Ascending aorta (tissue), 2 donors: ENCODE results near the gene UCP1. TPM values are rescaled to one million over a fixed set of nuclear protein-coding genes. Genes with fewer than 3 reads are reported as not detected.

Experiments used
- DNase-seq, 2 donors: peaks; one replicate each; pipeline ENCODE4 v3.0.0-alpha.2; 2019; ENCODE audit warnings: low spot score in 2 of 2
- H3K27ac ChIP-seq, 2 donors: fragments of 200-600 bp; sonication (generic); one replicate each; pipeline ENCODE4 v1.5.1; 2016 to 2017; ENCODE audit warnings: mild to moderate bottlenecking in 1 of 2
- H3K27me3 ChIP-seq: fragments of 200-600 bp; sonication (generic); one replicate; pipeline ENCODE4 v1.5.1; 2017
- H3K36me3 ChIP-seq, 2 donors: fragments of 200-600 bp; sonication (generic); one replicate each; pipeline ENCODE4 v1.5.1; 2016
- H3K4me1 ChIP-seq, 2 donors: fragments of 200-600 bp; sonication (generic); one replicate each; pipeline ENCODE4 v1.5.1; 2016 to 2017; ENCODE audit warnings: mild to moderate bottlenecking in 1 of 2
- H3K4me3 ChIP-seq, 2 donors: fragments of 200-600 bp; sonication (generic); one replicate each; pipeline ENCODE4 v1.5.1; 2016 to 2017; ENCODE audit warnings: mild to moderate bottlenecking in 1 of 2
- H3K9me3 ChIP-seq, 2 donors: fragments of 200-600 bp; sonication (generic); one replicate each; pipeline ENCODE4 v1.5.1; 2016
- intact Hi-C: fragments of 100-400 bp; cut with DNase I; formaldehyde crosslinking; loops from one replicate; pipeline ENCODE4 v1.15.1; 2023
- total RNA-seq: library from RNA; depleted of rRNA; stranded (reverse); fragments of >200 nt; gene quantifications from one replicate; pipeline ENCODE4 v1.1.0, GENCODE V29; 2016
- TF ChIP-seq, protein P1 (sequence below), 3 experiments: fragments of 200-600 bp in 2 of 3; fragments of 450-650 bp in 1 of 3; sonication (generic) in 2 of 3; IDR thresholded peaks; one replicate each; pipeline ENCODE4 v1.5.1; 2016 to 2019; ENCODE audit warnings: antibody characterized with exemption in 3 of 3, mild to moderate bottlenecking in 1 of 3, moderate library complexity in 1 of 3

The UCP1 gene
- total RNA-seq, 1 donor from 2014 or later = not detected

DNA sequence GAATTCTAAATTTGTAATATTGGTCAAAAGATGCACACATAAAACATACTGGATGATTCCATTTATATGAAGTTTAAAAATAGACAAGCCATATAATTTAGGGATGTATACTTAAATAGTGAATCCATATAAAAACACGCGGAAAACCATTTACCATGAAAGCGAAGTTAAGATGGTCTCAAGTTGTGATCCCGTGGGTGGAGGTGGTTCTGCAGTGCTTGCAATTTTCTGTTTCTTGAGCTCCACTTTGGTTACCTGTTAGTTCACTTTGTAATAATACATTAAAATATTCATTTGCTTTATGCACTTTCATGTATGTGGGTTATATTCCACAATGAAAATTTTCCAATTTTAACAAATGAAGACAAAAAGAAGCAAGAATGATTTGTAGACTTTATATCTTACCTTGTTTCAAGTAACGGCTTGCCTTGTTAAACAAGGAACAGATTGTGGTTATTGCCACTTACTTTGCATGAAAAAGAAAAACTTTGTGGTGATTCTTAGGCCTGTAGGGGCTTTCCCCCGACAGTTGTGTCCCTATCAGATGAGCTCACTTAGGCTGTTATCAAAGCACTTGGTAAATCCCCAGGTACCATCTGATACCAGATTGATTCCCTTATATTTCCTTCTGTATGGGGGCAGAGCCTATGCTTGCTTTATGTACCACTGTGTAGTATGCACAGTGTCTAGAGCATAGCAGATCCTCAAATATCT is 12.2 kb downstream of the UCP1 start:
- intact Hi-C loops = no loop called here
- Histone ChIP-seq H3K9me3 (no peaks in the 10 kb centered on the region), H3K36me3 (no peaks in the 10 kb centered on the region), H3K4me1 (no peaks in the 10 kb centered on the region), H3K27ac (no peak overlapping the region), H3K4me3 (no peak overlapping the region), H3K27me3 (no peaks in the 10 kb centered on the region)
- DNase-seq = no peak
- TF ChIP-seq, protein P1, sequence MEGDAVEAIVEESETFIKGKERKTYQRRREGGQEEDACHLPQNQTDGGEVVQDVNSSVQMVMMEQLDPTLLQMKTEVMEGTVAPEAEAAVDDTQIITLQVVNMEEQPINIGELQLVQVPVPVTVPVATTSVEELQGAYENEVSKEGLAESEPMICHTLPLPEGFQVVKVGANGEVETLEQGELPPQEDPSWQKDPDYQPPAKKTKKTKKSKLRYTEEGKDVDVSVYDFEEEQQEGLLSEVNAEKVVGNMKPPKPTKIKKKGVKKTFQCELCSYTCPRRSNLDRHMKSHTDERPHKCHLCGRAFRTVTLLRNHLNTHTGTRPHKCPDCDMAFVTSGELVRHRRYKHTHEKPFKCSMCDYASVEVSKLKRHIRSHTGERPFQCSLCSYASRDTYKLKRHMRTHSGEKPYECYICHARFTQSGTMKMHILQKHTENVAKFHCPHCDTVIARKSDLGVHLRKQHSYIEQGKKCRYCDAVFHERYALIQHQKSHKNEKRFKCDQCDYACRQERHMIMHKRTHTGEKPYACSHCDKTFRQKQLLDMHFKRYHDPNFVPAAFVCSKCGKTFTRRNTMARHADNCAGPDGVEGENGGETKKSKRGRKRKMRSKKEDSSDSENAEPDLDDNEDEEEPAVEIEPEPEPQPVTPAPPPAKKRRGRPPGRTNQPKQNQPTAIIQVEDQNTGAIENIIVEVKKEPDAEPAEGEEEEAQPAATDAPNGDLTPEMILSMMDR (IDR thresholded peaks at IDR 0.05) = no peak

DNA sequence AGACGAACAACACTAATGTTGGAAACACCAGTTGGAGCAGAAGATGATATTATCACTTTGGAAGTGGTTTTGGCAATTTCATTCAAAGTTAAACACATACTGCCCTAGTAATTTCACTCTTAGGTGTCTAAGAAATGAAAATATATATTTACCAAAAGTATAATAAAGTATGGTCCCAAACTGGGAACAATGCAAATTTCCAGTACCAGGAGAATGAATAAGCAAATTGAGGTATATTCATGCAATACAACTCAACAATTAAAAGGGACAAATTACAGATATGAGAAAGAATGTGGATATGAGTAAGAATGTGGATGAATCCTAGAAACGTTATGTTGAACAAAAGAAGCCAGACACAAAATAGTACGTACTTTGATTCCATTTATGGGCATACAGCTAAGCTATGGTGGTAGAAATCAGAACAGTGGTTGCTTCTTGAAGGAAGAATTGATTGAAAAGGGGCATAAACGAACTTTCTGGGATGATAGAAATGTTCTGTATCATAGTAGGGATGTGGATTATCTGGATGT is 34.7 kb downstream of the UCP1 start:
- TF ChIP-seq, protein P1 (IDR thresholded peaks at IDR 0.05) = no peak
- Histone ChIP-seq H3K4me3 (no peak overlapping the region), H3K4me1 (no peaks in the 10 kb centered on the region), H3K27ac (no peak overlapping the region), H3K36me3 (peaks cover 15 to 17% of the 10 kb centered on the region in 2 donors), H3K9me3 (no peaks in the 10 kb centered on the region), H3K27me3 (no peaks in the 10 kb centered on the region)
- intact Hi-C loops = no loop called here
- DNase-seq = no peak

GRCh38 chr4:140529434-140529833 is 39.3 kb downstream of the UCP1 start:
- H3K4me3 ChIP-seq = no peak overlapping the region
- TF ChIP-seq, protein P1 (IDR thresholded peaks at IDR 0.05) = no peak
- no peaks in the 10 kb centered on the region for H3K4me1 ChIP-seq
- no peaks in the 10 kb centered on the region for H3K9me3 ChIP-seq
- peaks cover 0 to 10% of the 10 kb centered on the region in 2 donors for H3K36me3 ChIP-seq
- intact Hi-C loops = loop anchor here (10.0 kb wide), 4 partner anchors 465 to 1355 kb away; partner anchors contain the start of genes ELF2 and RAB33B
- H3K27ac ChIP-seq = no peak overlapping the region
- no peak for DNase-seq
- no peaks in the 10 kb centered on the region for H3K27me3 ChIP-seq

DNA sequence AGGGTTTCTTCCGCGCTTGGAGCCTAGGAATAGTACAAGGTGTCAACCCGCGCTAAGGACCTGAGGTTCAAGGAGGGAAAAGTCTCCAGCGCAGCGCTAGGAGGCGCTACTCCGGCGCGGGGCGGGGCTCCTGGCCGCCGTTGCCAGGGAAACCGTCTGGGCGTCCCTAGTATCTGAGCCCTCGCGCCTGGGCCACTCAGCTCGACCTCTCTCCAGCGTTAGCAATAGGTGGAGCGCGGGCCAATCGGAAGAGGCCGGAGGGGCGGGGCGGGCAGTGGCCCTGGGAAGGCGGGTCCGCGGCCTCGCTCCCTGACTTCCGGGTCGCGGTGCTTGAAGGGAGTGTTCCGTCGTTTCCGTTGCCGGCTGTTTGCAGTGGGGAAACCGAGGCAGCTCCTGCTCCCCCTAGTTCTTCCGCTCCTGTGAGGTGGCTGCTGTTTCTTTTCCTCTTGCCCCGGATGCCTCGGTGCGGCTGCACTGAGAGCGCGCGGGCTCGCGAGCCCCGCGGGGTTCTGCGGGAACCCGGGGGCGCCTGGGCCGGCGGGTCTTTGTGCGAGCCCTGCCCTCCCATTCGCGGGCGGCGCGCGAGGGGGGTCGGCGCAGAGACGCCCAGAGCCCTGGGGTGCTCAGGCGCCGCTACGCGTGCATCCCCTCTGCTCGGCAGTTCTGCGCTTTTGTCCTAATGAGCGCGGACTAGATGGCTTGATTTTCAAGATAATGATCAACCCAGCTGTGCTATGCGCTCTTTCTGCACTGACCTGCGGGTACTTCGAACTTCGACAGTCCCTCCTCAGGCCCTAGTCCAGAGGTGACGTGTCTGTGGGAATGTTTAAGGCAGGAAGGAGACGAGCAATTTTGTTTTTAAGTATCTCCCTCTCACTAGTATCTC is 44.7 kb downstream of the UCP1 start, which contains the start of gene ELMOD2:
Gene ELMOD2 (plus strand): TSS at position 312 of the 886 bp plus-strand sequence. CDS start 1,261 bp downstream, outside the sequence.
- Histone ChIP-seq H3K36me3 (peaks cover 0 to 10% of the 10 kb centered on the region in 2 donors), H3K27ac (peak within 1 kb of the TSS; percentile 66 to 92), H3K4me1 (peaks cover 0 to 4% of the 10 kb centered on the region in 2 donors), H3K9me3 (no peaks in the 10 kb centered on the region), H3K4me3 (peak within 1 kb of the TSS; percentile 87 to 97), H3K27me3 (no peaks in the 10 kb centered on the region)
- TF ChIP-seq, protein P1 (IDR thresholded peaks at IDR 0.05) = peak; percentile 88 to 97 (median 96)
- peak; percentile 95 to 99 for DNase-seq
- intact Hi-C loops = loop anchor here (1.0 to 10.0 kb wide), 9 partner anchors 151 to 1349 kb away; partner anchors contain the start of genes ELF2, RAB33B, RNF150 and SCOC

- Histone ChIP-seq H3K4me3 (peak overlapping the region; percentile 87 to 97), H3K27me3 (no peaks in the 10 kb centered on the region), H3K27ac (peak overlapping the region; percentile 2 to 92), H3K4me1 (peaks cover 0 to 4% of the 10 kb centered on the region in 2 donors), H3K36me3 (peaks cover 0 to 7% of the 10 kb centered on the region in 2 donors), H3K9me3 (no peaks in the 10 kb centered on the region)
- intact Hi-C loops = loop anchor here (1.0 to 10.0 kb wide), 8 partner anchors 150 to 1349 kb away; partner anchors contain the start of genes ELF2, RAB33B, RNF150 and SCOC
- no peak for DNase-seq
- TF ChIP-seq, protein P1 (IDR thresholded peaks at IDR 0.05) = no peak
These were observed 45.3 kb downstream of the UCP1 start for GRCh38 chr4:140523370-140523856.
